Kidney epithelial cell (primary cell): ENCODE measurements around the gene ARPP21. TPM values are rescaled to one million over a fixed set of nuclear protein-coding genes. Genes with fewer than 3 reads are reported as not detected.

Source experiments
- DNase-seq: peaks from one replicate; pipeline ENCODE4 v3.0.0-alpha.2; 2010; ENCODE audit warnings: low read depth
- H3K27me3 ChIP-seq: 2 replicates; pipeline ENCODE4 v1.6.0; 2011; ENCODE audit warnings: low read length; ENCODE audit not compliant: control insufficient read depth, insufficient read depth
- H3K36me3 ChIP-seq: 2 replicates; pipeline ENCODE4 v1.5.1; 2011; ENCODE audit warnings: low read length; ENCODE audit not compliant: control insufficient read depth, insufficient read depth
- H3K4me3 ChIP-seq: 2 replicates; pipeline ENCODE4 v1.5.1; 2011; ENCODE audit warnings: low read depth, mild to moderate bottlenecking, control low read depth, low read length
- total RNA-seq: library from RNA; depleted of rRNA; stranded (reverse); fragments of >200 nt; gene quantifications from 2 replicates; pipeline ENCODE4 v1.2.3, GENCODE V29; 2015
- TF ChIP-seq, protein P1 (sequence below): IDR thresholded peaks from 2 replicates; pipeline ENCODE4 v1.5.1; 2011; ENCODE audit warnings: mild to moderate bottlenecking, moderate library complexity, low read length, control low read depth, inconsistent platforms; ENCODE audit not compliant: insufficient read depth, poor library complexity, severe bottlenecking

Gene ARPP21
- total RNA-seq, 1 donor from 2014 or later: 0.71 TPM

DNA sequence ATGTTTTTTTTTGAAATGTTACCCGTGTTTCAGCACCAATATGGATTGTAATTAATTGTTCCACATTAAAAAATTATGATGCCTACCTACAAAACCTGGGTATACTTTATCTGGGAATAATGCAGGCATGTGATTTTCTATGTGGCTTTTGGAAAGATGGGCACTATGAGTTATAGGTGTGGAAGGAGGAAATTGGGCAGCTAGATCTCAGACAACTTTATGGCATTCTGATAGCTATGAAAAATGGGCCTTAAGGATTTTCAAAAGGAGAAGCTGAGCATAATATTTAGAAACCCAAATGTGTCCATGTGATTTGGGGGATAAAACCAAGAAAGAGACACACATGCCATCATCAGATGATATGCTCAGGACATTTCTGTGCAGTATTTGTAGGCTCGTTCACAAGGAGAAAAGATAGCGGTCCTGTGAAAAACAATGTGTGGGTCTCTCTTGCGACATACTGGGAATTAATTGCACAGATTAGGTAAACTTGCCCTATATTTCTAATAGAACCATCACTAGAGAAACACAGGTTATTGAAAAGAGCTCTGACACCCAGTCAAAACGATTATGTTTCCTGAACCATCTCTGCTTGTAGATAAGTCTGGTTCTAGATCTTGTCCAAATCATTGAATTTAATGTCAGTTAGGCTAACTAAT lies 35.3 kb downstream of the ARPP21 start:
- no peaks in the 10 kb centered on the region for H3K27me3 ChIP-seq
- H3K36me3 ChIP-seq: no peaks in the 10 kb centered on the region
- DNase-seq: no peak
- TF ChIP-seq, protein P1, sequence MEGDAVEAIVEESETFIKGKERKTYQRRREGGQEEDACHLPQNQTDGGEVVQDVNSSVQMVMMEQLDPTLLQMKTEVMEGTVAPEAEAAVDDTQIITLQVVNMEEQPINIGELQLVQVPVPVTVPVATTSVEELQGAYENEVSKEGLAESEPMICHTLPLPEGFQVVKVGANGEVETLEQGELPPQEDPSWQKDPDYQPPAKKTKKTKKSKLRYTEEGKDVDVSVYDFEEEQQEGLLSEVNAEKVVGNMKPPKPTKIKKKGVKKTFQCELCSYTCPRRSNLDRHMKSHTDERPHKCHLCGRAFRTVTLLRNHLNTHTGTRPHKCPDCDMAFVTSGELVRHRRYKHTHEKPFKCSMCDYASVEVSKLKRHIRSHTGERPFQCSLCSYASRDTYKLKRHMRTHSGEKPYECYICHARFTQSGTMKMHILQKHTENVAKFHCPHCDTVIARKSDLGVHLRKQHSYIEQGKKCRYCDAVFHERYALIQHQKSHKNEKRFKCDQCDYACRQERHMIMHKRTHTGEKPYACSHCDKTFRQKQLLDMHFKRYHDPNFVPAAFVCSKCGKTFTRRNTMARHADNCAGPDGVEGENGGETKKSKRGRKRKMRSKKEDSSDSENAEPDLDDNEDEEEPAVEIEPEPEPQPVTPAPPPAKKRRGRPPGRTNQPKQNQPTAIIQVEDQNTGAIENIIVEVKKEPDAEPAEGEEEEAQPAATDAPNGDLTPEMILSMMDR: no peak
- H3K4me3 ChIP-seq: no peak overlapping the region

DNA sequence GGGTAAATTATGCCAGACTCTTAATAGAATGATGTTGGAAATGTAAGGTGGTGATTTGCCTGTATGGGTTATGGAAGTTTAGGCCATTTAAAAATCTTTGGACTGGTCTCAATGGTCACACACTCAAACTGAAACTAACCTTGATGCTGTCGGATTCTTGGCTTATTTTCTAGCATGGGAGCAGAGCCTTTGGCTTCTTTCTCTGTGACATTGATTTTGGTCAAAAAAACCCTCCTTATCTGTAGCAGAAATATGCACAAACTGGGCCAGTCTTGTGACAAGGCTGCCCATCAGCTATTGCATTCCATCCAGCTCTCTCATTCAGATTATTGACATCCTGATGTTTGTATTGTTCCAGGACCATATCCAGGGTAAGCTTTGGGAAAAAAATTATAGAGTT lies 35.9 kb downstream of the ARPP21 start:
- TF ChIP-seq, protein P1: no peak
- no peak overlapping the region for H3K4me3 ChIP-seq
- H3K36me3 ChIP-seq: no peaks in the 10 kb centered on the region
- H3K27me3 ChIP-seq: no peaks in the 10 kb centered on the region
- no peak for DNase-seq

DNA sequence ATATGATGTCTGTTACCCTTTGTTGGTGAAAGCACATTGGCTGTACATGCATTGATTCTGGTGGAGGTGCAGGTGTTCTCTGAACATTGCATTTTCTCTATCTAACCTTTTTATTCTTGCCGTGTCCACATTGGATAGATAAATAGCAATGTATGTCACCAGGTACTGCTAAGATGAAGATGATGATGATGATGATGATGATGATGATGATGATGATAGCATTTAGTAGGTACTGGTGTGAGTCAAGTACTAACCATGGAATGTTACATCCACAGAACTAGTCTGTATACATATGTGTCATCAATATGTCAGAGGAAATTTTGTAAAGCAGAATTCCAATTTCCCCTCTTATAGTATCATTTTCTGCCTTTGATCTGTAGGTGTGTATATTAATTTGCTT lies 36.3 kb downstream of the ARPP21 start:
- H3K27me3 ChIP-seq: no peaks in the 10 kb centered on the region
- TF ChIP-seq, protein P1: no peak
- no peaks in the 10 kb centered on the region for H3K36me3 ChIP-seq
- H3K4me3 ChIP-seq: no peak overlapping the region
- no peak for DNase-seq

DNA sequence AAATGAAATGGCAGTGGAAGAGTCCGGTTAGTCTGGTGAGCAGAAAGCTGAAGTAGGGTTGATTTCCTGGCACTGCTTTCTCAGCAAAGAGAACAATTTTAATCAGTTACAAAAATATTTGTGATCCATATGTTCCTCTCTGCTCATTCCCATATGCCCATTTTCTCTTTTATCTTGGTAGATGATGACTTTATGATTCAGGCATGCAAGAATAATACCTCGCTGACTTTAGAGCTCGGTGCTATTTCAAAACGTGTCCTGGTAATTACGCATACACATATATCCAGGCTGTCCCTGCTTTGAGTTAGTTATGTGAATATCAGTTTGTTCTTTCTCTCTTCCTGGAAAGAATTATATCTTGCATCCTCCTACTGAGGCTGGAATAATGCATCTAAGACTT lies 38.5 kb downstream of the ARPP21 start:
- Histone ChIP-seq H3K27me3 (no peaks in the 10 kb centered on the region), H3K36me3 (no peaks in the 10 kb centered on the region), H3K4me3 (no peak overlapping the region)
- no peak for DNase-seq
- TF ChIP-seq, protein P1: no peak

DNA sequence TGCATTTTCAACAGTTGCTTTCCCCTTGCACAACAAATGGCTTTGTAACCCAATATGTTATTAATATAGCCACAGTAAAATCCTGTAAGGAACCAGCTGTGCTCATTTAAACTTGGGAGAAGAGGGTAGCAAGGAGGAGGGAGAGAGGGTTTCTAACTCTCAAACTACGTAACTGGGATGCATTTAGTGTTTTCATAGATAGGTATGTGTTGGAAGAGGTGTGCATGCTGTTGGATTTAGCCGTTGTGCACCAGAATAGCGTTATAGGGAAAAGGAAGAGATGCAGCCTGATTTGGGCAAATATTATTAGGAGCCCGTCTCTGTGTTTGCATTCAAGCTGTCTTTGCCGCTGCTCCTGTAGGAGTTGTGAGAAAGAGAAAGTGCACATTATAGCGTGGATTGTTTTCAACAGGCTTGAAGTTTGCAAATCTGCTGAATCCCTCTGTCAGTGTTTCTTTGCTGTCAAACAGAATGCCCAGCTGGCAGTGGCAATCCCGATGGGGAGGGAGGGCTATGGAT lies 39.4 kb downstream of the ARPP21 start:
- no peak for DNase-seq
- H3K4me3 ChIP-seq: no peak overlapping the region
- TF ChIP-seq, protein P1: no peak
- no peaks in the 10 kb centered on the region for H3K36me3 ChIP-seq
- no peaks in the 10 kb centered on the region for H3K27me3 ChIP-seq
